ENCODE measurements around the gene GNG12.

The GNG12 gene

GRCh38 chr1:67753776-67754525 is 79.3 kb downstream of the GNG12 start:
- no peak for DNase-seq (ENCODE audit: extremely low spot score)
- POLR2A ChIA-PET, result interaction anchor here (0.5 to 2.5 kb wide), 4 partner anchors 68 to 314 kb away, joined by 3 to 6 read pairs (median 4); partner anchors contain the start of gene GADD45A
- CTCF ChIA-PET, result interaction anchor here (0.6 to 8.0 kb wide), 10 partner anchors 9 to 218 kb away, joined by 3 to 62 read pairs (median 4); no protein-coding TSS in a partner anchor
- TF ChIP-seq CTCF (IDR thresholded peaks at IDR 0.05; ENCODE audit: control extremely low read depth, extremely low read depth, low read depth, missing control alignments), result no peak

- DNase-seq (ENCODE audit: extremely low spot score), result no peak
- ChIA-PET POLR2A (interaction anchor here (2.5 kb wide), 1 partner anchor 67 kb away, joined by 6 read pairs; the partner anchor contains the start of gene GADD45A), CTCF (interaction anchor here (0.8 to 8.5 kb wide), 7 partner anchors 7 to 78 kb away, joined by 3 to 67 read pairs (median 6); no protein-coding TSS in a partner anchor)
- no peak for TF ChIP-seq CTCF (IDR thresholded peaks at IDR 0.05; ENCODE audit: control extremely low read depth, extremely low read depth, low read depth, missing control alignments)
These were observed 81.0 kb downstream of the GNG12 start for GRCh38 chr1:67752306-67752705.

GRCh38 chr1:67750691-67751054 is 82.6 kb downstream of the GNG12 start:
- ChIA-PET POLR2A (no interaction called here), CTCF (interaction anchor here (2.4 to 8.5 kb wide), 3 partner anchors 9 to 15 kb away, joined by 10 to 67 read pairs (median 62); no protein-coding TSS in a partner anchor)
- no peak for DNase-seq (ENCODE audit: extremely low spot score)

GRCh38 chr1:67749844-67750690 is 83.2 kb downstream of the GNG12 start:
- no peak for DNase-seq (ENCODE audit: extremely low spot score)
- POLR2A ChIA-PET, result no interaction called here
- no peak for TF ChIP-seq CTCF (IDR thresholded peaks at IDR 0.05; ENCODE audit: control extremely low read depth, extremely low read depth, low read depth, missing control alignments)
- CTCF ChIA-PET, result interaction anchor here (2.4 to 8.5 kb wide), 3 partner anchors 10 to 16 kb away, joined by 10 to 67 read pairs (median 62); no protein-coding TSS in a partner anchor

More at GRCh38 chr1:67750691-67751054, 82.6 kb downstream of the GNG12 start:
- no peak for TF ChIP-seq CTCF (IDR thresholded peaks at IDR 0.05; ENCODE audit: control extremely low read depth, extremely low read depth, low read depth, missing control alignments)

- no peak for TF ChIP-seq CTCF (IDR thresholded peaks at IDR 0.05; ENCODE audit: control extremely low read depth, extremely low read depth, low read depth, missing control alignments)
- POLR2A ChIA-PET, result no interaction called here
- no peak for DNase-seq (ENCODE audit: extremely low spot score)
- CTCF ChIA-PET, result interaction anchor here (2.4 to 8.5 kb wide), 3 partner anchors 9 to 17 kb away, joined by 10 to 67 read pairs (median 62); no protein-coding TSS in a partner anchor
These were observed 83.9 kb downstream of the GNG12 start for GRCh38 chr1:67749263-67749843.

GRCh38 chr1:67748630-67749029 is 84.6 kb downstream of the GNG12 start:
- peak; percentile 57 for DNase-seq (ENCODE audit: extremely low spot score)
- CTCF ChIA-PET, result interaction anchor here (1.2 to 8.5 kb wide), 2 partner anchors 11 to 27 kb away, joined by 4 to 67 read pairs; no protein-coding TSS in a partner anchor
- no peak for TF ChIP-seq CTCF (IDR thresholded peaks at IDR 0.05; ENCODE audit: control extremely low read depth, extremely low read depth, low read depth, missing control alignments)
- POLR2A ChIA-PET, result no interaction called here
